ENCODE data around the gene LNP1. TPM values are rescaled to one million over a fixed set of nuclear protein-coding genes. Genes with fewer than 3 reads are reported as not detected.

LNP1 gene
- total and polyA plus RNA-seq, 2 experiments from 2014 or later, result 1.2 to 2.9 TPM

DNA sequence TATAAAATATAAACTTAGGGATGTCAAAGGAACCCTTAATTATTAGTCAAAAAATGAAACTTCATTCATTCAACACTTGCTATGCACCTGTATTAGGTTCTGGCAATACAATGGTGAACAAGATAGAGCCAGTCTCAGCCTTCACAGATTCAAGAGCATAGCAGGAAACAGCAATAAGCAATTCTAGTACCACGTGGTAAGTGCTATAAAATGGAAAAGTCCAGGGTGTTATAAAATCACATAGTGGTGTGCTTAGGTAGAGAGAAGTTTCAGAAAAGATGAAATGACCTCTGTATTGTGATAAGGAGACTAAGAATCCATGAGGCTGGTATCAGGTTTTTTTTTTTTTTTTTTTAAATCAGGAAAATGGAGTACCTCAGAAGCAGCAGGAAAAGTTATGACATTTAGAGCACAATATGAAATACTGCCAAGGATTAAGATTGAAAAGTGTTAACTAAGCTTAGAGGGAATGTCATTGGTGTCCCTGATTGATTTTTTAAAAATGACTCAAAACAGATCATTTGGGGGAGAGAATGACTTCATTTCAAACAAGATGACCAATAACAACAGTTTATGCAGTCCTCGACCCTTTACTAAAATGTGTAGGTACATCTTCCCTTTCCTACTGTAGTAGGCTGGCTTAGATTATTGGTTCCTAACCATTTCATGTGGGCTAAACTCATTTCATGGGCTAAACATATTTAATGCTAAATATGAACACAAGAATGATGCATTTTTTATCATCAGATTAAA lies 5.5 kb upstream of the LNP1 start:
- WGBS, 2 experiments (ENCODE audit: low coverage in 1 of 2, low lambda C conversion rate in 2 of 2, missing lambda C conversion rate in 2 of 2), result 74 to 75% methylated on average over 2 of the region's 2 CpGs
- Histone ChIP-seq H3K36me3 (ENCODE audit: low read depth) (no peaks in the 10 kb centered on the region), H4K20me1 (ENCODE audit: insufficient read depth) (no peaks in the 10 kb centered on the region)

DNA sequence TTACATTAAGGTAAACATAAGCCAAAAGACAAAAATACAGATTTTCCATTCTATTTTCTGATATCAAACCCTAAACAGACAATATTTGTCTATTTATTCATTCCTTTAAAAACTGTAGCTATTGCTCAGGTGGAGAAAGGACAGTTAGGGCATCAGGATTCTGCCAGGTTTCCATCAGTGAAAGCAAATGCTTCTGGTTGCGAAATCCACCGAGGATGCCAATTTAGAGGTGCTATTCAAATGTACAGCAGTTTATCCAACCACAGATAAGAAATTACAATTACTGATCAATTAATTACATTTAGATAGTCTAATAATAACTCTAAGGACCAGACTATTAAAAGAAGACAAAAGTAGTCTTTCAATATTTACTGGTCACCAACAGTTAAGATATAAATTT lies 4.4 kb upstream of the LNP1 start:
- Histone ChIP-seq H3K36me3 (ENCODE audit: low read depth) (no peaks in the 10 kb centered on the region), H2AFZ (no peak overlapping the region), H3K9ac (no peak overlapping the region), H3K4me1 (ENCODE audit: insufficient read depth) (peaks cover 15% of the 10 kb centered on the region), H3K27me3 (replicated peaks; ENCODE audit: insufficient read depth) (no peaks in the 10 kb centered on the region), H3K4me2 (ENCODE audit: unreplicated experiment) (no peak overlapping the region), H3K4me3 (no peak overlapping the region), H3K9me3 (ENCODE audit: low read depth) (no peaks in the 10 kb centered on the region), H4K20me1 (ENCODE audit: insufficient read depth) (no peaks in the 10 kb centered on the region), H3K79me2 (ENCODE audit: insufficient read depth) (peaks cover 91% of the 10 kb centered on the region), H3F3A (ENCODE audit: insufficient read depth) (peaks cover 8% of the 10 kb centered on the region; the same call in 1 of the 2 replicates), H3K27ac (no peak overlapping the region), H3K9me2 (ENCODE audit: insufficient read depth) (no peaks in the 10 kb centered on the region)
- TF ChIP-seq EZH2 (IDR thresholded peaks at IDR 0.05; ENCODE audit: insufficient read depth, poor library complexity, severe bottlenecking) (no peak), EZH2phosphoT487 (IDR thresholded peaks at IDR 0.05; ENCODE audit: insufficient read depth, low read depth) (no peak)
- WGBS, 2 experiments (ENCODE audit: low coverage in 1 of 2, low lambda C conversion rate in 2 of 2, missing lambda C conversion rate in 2 of 2), result 86 to 93% methylated on average over 2 of the region's 2 CpGs
- in situ Hi-C loops (cut with MboI), result no loop called here
- DNase-seq, result peak; percentile 11

More for the DNA sequence above, 5.5 kb upstream of the LNP1 start:
- no peak for DNase-seq
- peaks cover 100% of the 10 kb centered on the region for H3K79me2 ChIP-seq (ENCODE audit: insufficient read depth)
- TF ChIP-seq EZH2 (IDR thresholded peaks at IDR 0.05; ENCODE audit: insufficient read depth, poor library complexity, severe bottlenecking), result no peak
- TF ChIP-seq EZH2phosphoT487 (IDR thresholded peaks at IDR 0.05; ENCODE audit: insufficient read depth, low read depth), result no peak
- no peak overlapping the region for H3K9ac ChIP-seq
- no peaks in the 10 kb centered on the region for H3K9me2 ChIP-seq (ENCODE audit: insufficient read depth)
- no peak overlapping the region for H3K27ac ChIP-seq
- no peaks in the 10 kb centered on the region for H3K9me3 ChIP-seq (ENCODE audit: low read depth)
- H3K4me2 ChIP-seq (ENCODE audit: unreplicated experiment), result no peak overlapping the region
- H3F3A ChIP-seq (ENCODE audit: insufficient read depth), result 0 out of 2 replicates have a peak, but pooled peaks cover 4% of the 10 kb centered on the region
- H3K4me3 ChIP-seq, result no peak overlapping the region
- in situ Hi-C loops (cut with MboI), result no loop called here
- H3K27me3 ChIP-seq (replicated peaks; ENCODE audit: insufficient read depth), result no peaks in the 10 kb centered on the region
- peaks cover 15% of the 10 kb centered on the region for H3K4me1 ChIP-seq (ENCODE audit: insufficient read depth)
- no peak overlapping the region for H2AFZ ChIP-seq

DNA sequence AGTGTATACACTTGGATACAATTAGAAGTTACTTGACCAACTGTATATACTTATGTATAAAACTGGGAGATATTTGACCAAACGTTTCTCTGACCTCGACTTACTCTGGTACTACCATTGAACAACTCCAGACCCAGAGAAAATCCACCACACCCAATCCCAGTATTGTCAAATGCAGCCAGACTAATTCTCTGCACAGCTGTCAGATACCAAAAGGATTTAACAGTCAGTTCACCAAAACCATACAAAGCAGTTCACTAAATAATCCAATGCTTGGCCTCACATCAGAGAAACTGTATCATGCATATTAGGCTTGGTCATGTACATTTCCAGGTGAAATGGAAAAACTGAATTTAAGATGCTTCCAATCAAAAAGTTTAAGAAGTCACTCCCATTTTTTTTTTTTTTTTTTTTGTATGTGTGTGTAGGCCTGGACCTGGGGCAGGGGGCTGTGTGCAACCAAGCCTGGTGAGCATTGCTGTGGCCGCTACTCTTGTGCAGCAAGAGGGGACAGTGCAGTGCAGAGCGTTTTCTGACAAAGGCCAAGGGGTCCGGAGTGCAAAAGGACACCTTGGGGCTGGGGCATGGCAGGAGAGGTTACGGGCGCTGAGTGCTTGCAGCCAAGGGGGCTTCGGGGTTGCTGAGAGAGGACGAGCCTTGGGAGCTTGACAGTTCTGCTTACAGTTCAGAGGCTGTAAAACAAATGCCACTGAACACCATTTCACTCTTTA lies 1.8 kb upstream of the LNP1 start:
- H3K4me1 ChIP-seq (ENCODE audit: insufficient read depth), result peaks cover 37% of the 10 kb centered on the region
- no peaks in the 10 kb centered on the region for H3K9me2 ChIP-seq (ENCODE audit: insufficient read depth)
- in situ Hi-C loops (cut with MboI), result no loop called here
- peak overlapping the region; percentile 100 for H3K4me2 ChIP-seq (ENCODE audit: unreplicated experiment)
- H3K79me2 ChIP-seq (ENCODE audit: insufficient read depth), result peaks cover 91% of the 10 kb centered on the region
- H3K9ac ChIP-seq, result peak overlapping the region; percentile 98
- H3K36me3 ChIP-seq (ENCODE audit: low read depth), result no peaks in the 10 kb centered on the region
- H2AFZ ChIP-seq, result no peak overlapping the region
- no peaks in the 10 kb centered on the region for H4K20me1 ChIP-seq (ENCODE audit: insufficient read depth)
- peaks cover 10% of the 10 kb centered on the region; the same call in 1 of the 2 replicates for H3F3A ChIP-seq (ENCODE audit: insufficient read depth)
- peak overlapping the region; percentile 93 for H3K4me3 ChIP-seq
- WGBS, 2 experiments (ENCODE audit: low coverage in 1 of 2, low lambda C conversion rate in 2 of 2, missing lambda C conversion rate in 2 of 2), result 32 to 40% methylated on average over 9 of the region's 9 CpGs
- DNase-seq, result peak; percentile 9
- no peaks in the 10 kb centered on the region for H3K9me3 ChIP-seq (ENCODE audit: low read depth)
- H3K27me3 ChIP-seq (replicated peaks; ENCODE audit: insufficient read depth), result no peaks in the 10 kb centered on the region
- TF ChIP-seq EZH2phosphoT487 (IDR thresholded peaks at IDR 0.05; ENCODE audit: insufficient read depth, low read depth) (no peak), EZH2 (IDR thresholded peaks at IDR 0.05; ENCODE audit: insufficient read depth, poor library complexity, severe bottlenecking) (no peak)
- H3K27ac ChIP-seq, result peak overlapping the region; percentile 99

DNA sequence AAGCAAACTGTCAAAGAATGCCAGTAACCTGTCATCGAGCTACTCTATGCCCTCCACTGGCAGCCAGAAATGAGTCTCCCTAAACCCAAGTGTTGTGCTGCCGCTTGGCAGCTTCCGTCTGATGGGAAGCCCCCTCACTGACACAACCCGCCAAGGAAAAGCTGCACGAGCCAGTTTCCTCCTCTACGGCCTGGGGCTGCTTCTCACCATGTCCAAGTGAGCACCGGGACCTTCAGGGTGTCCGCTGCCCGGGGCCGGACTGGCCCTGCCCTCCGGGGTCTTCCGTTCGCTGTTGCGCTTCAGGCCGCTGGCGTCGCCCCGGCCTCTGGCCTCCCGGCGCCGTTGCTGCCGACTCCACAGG lies 940 bp upstream of the LNP1 start:
- Histone ChIP-seq H3K79me2 (ENCODE audit: insufficient read depth) (peaks cover 90% of the 10 kb centered on the region), H3K9ac (peak overlapping the region; percentile 98), H3F3A (ENCODE audit: insufficient read depth) (peaks cover 10% of the 10 kb centered on the region; the same call in 1 of the 2 replicates), H3K9me3 (ENCODE audit: low read depth) (no peaks in the 10 kb centered on the region), H3K4me2 (ENCODE audit: unreplicated experiment) (peak overlapping the region; percentile 100), H2AFZ (peak overlapping the region; percentile 86), H3K4me1 (ENCODE audit: insufficient read depth) (peaks cover 37% of the 10 kb centered on the region), H3K27ac (peak overlapping the region; percentile 99), H3K4me3 (peak overlapping the region; percentile 93), H3K36me3 (ENCODE audit: low read depth) (no peaks in the 10 kb centered on the region), H4K20me1 (ENCODE audit: insufficient read depth) (no peaks in the 10 kb centered on the region), H3K27me3 (replicated peaks; ENCODE audit: insufficient read depth) (no peaks in the 10 kb centered on the region), H3K9me2 (ENCODE audit: insufficient read depth) (no peaks in the 10 kb centered on the region)
- in situ Hi-C loops (cut with MboI), result no loop called here
- peak; percentile 59 for DNase-seq
- WGBS, 2 experiments (ENCODE audit: low coverage in 1 of 2, low lambda C conversion rate in 2 of 2, missing lambda C conversion rate in 2 of 2), result 1% methylated on average over 11 to 21 of the region's 22 CpGs
- TF ChIP-seq EZH2 (IDR thresholded peaks at IDR 0.05; ENCODE audit: insufficient read depth, poor library complexity, severe bottlenecking) (no peak), EZH2phosphoT487 (IDR thresholded peaks at IDR 0.05; ENCODE audit: insufficient read depth, low read depth) (no peak)

All from GM23248 (cell line).